Brain microvascular endothelial cell (primary cell): ENCODE data around the gene HOXD8.

ENCODE experiments used
- DNase-seq: peaks from one replicate; pipeline ENCODE4 v3.0.0-alpha.2; 2020
- H3K27ac ChIP-seq: fragments of 250-450 bp; sonication (Bioruptor Pico); 2 replicates; pipeline ENCODE4 v1.5.1; 2020; ENCODE audit warnings: mild to moderate bottlenecking, moderate library complexity
- H3K27me3 ChIP-seq: fragments of 250-450 bp; sonication (Bioruptor Pico); replicated peaks from 2 replicates; pipeline ENCODE4 v1.5.1; 2020; ENCODE audit warnings: mild to moderate bottlenecking
- H3K36me3 ChIP-seq: fragments of 250-450 bp; sonication (Bioruptor Pico); replicated peaks from 2 replicates; pipeline ENCODE4 v1.5.1; 2020; ENCODE audit warnings: mild to moderate bottlenecking
- H3K4me3 ChIP-seq: 2 replicates; pipeline ENCODE4 v1.5.1; 2011; ENCODE audit warnings: low read depth, mild to moderate bottlenecking, control low read depth, low read length, moderate library complexity
- CTCF ChIP-seq: IDR thresholded peaks from 2 replicates; pipeline ENCODE4 v1.5.1; 2011; ENCODE audit warnings: low read depth, mild to moderate bottlenecking, moderate library complexity, low read length, control low read depth, inconsistent platforms; ENCODE audit errors: missing control alignments
- in situ Hi-C: cut with HindIII; loops from 2 replicates; pipeline ENCODE4 v1.10.0; 2017; ENCODE audit warnings: low sequenced_read_pairs, low pct_ligation_motif_present

HOXD8 gene

GRCh38 chr2:176109192-176109901, 20.2 kb upstream of the HOXD8 start:
- H3K27me3 ChIP-seq, result peaks cover 92% of the 10 kb centered on the region
- no peak for TF ChIP-seq CTCF
- no peak overlapping the region for H3K27ac ChIP-seq
- no peak for DNase-seq
- H3K4me3 ChIP-seq, result no peak overlapping the region
- no peaks in the 10 kb centered on the region for H3K36me3 ChIP-seq
- in situ Hi-C loops, result no loop called here

- Histone ChIP-seq H3K36me3 (no peaks in the 10 kb centered on the region), H3K27me3 (peaks cover 92% of the 10 kb centered on the region), H3K27ac (no peak overlapping the region), H3K4me3 (no peak overlapping the region)
- DNase-seq, result no peak
- TF ChIP-seq CTCF, result no peak
- in situ Hi-C loops, result no loop called here
Observed at GRCh38 chr2:176109946-176110345, 19.6 kb upstream of the HOXD8 start.

- in situ Hi-C loops, result no loop called here
- Histone ChIP-seq H3K27me3 (peaks cover 91% of the 10 kb centered on the region), H3K27ac (no peak overlapping the region)
Observed at GRCh38 chr2:176110415-176111308, 18.8 kb upstream of the HOXD8 start.

DNA sequence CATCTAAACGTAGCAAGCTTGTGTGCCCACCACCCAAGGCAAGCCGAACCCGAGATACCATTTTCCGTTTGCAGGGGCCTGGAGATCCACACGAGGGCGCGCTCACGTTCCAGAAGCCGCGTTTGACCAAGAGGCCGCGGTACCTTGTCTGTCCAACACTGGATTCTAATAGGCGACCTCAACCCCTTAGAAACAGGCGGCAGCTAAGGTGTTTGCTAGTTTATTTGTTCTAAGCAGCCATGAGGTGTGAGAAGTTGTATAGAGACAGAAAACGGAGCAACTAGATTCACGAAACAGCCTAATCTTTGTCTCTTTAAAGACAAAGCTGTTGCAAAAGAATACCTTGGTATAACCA, 18.2 kb upstream of the HOXD8 start:
- peaks cover 91% of the 10 kb centered on the region for H3K27me3 ChIP-seq
- H3K4me3 ChIP-seq, result no peak overlapping the region
- no peaks in the 10 kb centered on the region for H3K36me3 ChIP-seq
- H3K27ac ChIP-seq, result no peak overlapping the region
- in situ Hi-C loops, result no loop called here
- peak; percentile 84 for TF ChIP-seq CTCF
- no peak for DNase-seq

More at GRCh38 chr2:176110415-176111308, 18.8 kb upstream of the HOXD8 start:
- no peaks in the 10 kb centered on the region for H3K36me3 ChIP-seq
- no peak for TF ChIP-seq CTCF
- no peak for DNase-seq
- no peak overlapping the region for H3K4me3 ChIP-seq

DNA sequence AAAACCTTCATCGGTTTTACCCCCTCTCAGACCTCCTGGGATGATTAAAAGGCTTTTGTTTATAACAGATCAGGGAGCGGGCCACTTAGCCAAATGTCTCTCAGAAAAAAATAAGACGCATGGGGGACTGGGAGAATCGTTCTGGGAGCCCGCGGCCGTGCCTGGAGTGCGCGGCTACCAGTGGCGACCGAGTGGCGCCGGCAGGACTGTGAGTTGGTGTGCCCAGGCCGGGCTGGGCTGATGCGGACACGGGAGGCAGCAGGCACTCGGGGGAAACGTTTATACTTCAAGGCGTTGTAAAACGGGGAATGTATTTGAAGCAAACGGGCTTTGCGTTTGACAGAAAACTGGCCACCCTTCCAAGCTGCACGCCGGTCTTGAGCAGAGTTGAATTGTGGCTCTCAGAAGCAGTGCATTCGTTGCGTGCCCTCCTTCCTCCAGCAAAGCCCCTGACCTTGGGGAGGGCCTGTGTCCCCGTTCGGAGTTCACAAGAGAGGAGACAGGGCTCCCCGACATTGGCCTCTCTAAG, 17.6 kb upstream of the HOXD8 start:
- DNase-seq, result no peak
- in situ Hi-C loops, result no loop called here
- H3K27me3 ChIP-seq, result peaks cover 91% of the 10 kb centered on the region
- H3K4me3 ChIP-seq, result no peak overlapping the region
- TF ChIP-seq CTCF, result no peak
- no peaks in the 10 kb centered on the region for H3K36me3 ChIP-seq
- no peak overlapping the region for H3K27ac ChIP-seq
